Fibroblast of upper back skin (primary cell): ENCODE results near the gene NKX6-2.
"Not testable (repeated sequence)": the region's sequence is repeated elsewhere in the genome, so short reads cannot be mapped to it uniquely, and the experiment has no call there.

Experiments used
- DNase-seq: peaks from one replicate; pipeline ENCODE4 v3.0.0-alpha.2; 2013

Gene NKX6-2

GRCh38 chr10:132777441-132777840 is 8.5 kb downstream of the NKX6-2 start:
- DNase-seq, result no peak

DNA sequence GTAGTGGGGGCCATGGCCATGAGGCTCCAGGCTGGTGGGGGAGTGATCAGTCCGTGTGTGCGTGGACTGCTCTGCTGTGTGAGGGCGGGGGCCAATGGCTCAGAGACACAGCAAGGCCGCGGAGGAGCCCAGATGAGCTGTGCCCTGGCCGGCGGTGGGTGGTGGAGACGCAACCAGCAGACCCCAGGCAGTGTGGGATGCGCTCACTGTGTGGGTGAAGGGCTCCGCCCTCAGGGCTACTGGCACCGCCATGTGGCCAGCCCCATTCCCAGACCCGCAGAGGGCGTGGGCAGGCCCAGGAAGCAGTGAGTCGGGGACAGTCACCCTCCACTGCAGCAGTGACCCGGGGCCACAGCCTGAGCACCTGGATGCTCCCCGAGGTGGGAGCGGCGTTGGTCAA is 9.1 kb downstream of the NKX6-2 start:
- DNase-seq, result no peak

DNA sequence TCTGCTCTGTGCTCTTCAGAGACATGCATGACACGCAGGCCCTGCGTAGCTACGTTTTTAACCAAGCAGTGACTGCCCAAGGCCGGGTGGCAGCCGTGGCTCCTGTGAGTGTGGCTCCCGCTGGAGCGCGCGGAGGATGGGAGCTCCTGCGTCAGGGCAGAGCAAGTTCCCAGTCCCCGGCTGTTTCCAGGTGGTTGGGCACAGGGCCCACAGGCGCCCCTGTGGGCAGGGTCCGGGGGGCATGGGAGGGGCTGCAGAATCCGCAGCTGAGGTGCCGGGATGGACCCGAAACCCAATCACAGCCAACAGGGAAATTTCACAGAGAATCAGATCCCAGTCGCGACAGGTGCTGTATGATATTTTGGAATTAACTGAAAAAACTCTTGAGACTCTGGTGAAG is 9.8 kb downstream of the NKX6-2 start:
- DNase-seq, result no peak

DNA sequence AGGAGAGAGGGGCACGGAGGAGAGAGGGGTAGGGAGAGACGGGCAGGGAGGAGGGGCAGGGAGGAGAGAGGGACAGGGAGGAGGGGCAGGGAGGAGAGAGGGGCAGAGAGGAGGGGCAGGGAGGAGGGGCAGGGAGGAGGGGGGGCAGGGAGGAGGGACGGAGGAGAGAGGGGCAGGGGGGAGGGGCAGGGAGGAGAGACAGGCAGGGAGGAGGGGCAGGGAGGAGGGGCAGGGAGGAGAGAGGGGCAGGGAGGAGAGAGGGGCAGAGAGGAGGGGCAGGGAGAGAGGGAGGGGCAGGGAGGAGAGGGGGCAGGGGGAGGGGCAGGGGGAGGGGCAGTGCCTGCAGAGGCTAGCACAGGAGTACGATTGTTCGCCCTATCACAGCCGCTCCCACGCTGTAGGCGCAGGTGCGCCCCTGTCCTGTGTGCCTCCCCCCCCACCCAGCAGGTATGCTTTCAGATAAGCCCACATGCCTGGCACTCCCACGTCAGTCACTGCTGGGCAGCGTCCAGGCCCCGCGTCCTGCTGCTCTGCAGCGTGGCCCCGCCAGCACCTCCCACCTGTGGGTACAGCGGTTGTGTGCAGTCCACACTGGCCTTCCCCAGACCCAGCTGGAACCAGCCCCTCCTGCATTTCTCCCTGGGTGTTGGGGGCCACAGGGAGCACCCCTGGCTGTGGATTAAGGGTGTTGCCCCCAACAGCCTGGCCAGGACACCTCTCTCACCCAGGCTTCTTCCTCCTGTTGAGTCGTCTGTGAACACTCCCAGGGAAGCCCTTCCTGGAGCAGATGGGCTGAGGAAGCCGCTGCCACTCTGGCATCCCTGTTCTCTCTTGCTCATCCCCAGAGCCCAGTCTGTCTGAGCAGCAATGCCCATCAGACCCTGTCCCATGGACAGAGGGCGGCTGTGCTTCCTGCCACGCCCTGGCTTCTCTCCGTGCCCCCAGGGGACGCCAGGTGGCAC is 10.8 kb downstream of the NKX6-2 start:
- peak; percentile 88 for DNase-seq

- peak; percentile 17 for DNase-seq
Observed at GRCh38 chr10:132774181-132774901, 11.6 kb downstream of the NKX6-2 start.

DNA sequence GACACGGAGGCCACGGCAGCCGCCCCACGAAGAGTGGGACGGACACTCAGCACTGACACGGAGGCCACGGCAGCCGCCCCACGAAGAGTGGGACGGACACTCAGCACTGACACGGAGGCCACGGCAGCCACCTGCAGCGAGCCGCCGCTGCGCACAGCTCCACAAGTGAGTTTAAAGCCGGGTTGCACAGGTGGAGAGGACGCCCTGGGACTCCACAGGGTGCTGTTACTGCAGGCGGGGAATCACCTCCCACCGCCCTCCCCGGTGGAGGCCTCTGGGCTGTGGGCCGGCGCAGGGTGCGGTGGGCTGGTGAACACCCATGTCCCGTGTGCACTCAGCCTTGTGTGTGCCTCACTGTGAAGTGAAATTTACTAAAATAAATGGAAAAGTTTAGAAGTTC is 13.1 kb downstream of the NKX6-2 start:
- DNase-seq, result not testable (repeated sequence)

GRCh38 chr10:132770061-132771021 is 15.6 kb downstream of the NKX6-2 start:
- DNase-seq, result no peak

DNA sequence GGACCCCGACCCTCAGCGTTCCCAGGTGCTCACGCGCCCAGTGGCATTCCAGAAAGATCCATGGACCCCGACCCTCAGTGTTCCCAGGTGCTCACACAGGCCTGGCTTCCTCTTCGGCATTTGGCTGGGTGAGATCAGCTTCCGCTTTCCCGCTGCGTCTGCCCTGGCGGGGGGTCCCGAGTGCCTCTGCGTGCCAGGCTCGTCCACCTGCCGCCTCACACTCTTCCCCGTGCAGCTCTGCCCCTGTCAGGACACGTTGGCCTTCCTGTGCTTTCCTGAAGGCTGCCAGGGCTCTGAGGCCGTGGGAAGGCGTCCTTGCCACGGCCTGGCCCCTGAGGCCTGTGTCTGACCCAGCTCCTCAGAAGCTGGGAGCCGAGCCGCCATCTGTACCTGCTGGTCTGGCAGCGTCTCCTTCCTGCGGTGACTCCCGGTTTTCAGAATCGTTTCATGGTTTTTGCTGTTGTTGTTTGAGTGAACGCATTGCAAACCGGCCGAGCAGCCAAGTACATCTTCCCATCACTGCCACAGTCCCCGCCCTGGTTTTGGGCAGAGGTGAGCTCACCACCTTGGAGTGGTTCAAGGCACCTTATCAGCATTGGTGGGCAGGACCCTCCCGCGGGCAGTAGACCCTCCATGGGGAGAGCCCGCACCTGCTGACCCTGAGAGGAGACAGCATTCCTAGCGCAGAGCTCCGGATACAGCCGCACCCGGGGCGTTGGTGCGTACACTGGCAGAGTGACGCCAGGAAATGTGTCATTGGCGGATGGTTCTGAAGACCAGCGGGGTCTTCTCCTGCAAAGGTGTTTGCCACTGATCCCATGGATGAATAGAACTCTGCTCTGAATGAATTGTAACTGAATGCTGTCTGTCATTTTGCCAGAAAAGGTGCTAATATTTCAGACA is 17.4 kb downstream of the NKX6-2 start:
- no peak for DNase-seq

- DNase-seq, result no peak
Observed at GRCh38 chr10:132766291-132766690, 19.7 kb downstream of the NKX6-2 start.

DNA sequence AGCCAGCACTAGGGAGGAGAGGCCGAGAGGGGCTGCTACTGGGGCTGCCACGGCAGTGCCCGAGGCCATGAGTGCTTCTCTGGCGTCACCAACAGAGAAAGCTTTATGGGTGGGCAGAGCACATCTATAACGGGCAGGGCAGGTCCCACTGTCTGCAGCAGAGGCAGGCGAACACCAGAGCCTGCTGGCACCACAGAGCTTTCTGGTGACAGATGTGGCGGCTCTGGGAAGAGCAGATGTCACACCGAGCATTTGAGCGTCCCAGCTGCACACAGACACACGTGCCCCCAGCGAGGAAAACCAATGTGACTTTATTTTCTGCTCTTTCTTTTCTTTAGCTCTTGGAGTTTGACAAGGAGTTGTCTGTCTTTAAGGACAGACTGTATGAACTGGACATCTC is 20.5 kb downstream of the NKX6-2 start:
- no peak for DNase-seq

GRCh38 chr10:132764108-132764507 is 21.8 kb downstream of the NKX6-2 start:
- no peak for DNase-seq

GRCh38 chr10:132763545-132763944 is 22.4 kb downstream of the NKX6-2 start:
- DNase-seq, result no peak

- no peak for DNase-seq
Observed at GRCh38 chr10:132762267-132762666, 23.7 kb downstream of the NKX6-2 start.

GRCh38 chr10:132761395-132762060 is 24.4 kb downstream of the NKX6-2 start:
- DNase-seq, result no peak

- DNase-seq, result no peak
Observed at GRCh38 chr10:132758865-132759264, 27.1 kb downstream of the NKX6-2 start.

GRCh38 chr10:132757171-132757570 is 28.8 kb downstream of the NKX6-2 start:
- no peak for DNase-seq

DNA sequence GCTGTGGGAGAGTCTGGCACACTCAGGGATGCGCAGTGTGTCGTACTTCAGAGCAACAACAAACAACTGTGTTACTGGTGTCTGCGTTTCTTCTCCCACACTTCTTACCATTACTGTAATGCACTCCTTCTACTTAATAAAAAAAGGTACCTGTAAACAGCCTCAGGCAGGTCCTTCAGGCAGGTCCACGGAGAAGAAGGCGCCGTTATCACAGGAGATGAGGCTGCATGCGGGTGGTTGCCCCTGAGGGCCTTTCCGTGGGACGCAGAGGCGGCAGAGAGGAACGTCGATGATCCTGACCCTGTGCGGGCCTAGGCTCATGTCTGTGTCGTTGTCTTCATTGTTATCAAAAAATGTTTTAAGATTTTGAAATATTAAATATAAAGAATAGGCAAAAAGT is 29.4 kb downstream of the NKX6-2 start:
- DNase-seq, result no peak

- no peak for DNase-seq
Observed at GRCh38 chr10:132755166-132755711, 30.7 kb downstream of the NKX6-2 start.

DNA sequence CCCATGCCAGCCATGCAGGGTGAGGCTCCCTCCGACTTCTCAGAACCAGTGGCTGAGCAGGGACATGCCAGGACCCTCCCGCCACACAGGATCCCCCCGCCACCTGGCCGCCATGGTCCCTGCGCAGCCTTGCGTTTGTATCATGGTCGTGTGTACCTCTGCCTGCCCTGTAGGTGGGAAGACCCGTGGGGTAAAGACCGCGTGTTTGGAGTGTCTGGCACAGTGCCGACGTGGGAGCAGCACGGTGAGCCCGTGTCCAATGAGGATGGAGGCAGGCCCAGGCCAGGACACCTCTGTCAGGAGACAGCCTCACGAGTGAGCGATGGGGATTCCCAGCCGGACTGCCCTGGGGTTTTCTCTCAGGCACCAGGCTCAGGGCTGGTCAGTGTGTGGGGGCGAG is 31.9 kb downstream of the NKX6-2 start:
- no peak for DNase-seq

GRCh38 chr10:132753596-132753995 is 32.4 kb downstream of the NKX6-2 start:
- DNase-seq, result no peak

- DNase-seq, result no peak
Observed at GRCh38 chr10:132752961-132753360, 33.0 kb downstream of the NKX6-2 start.
